AG10803 (cell line): ENCODE data around the gene OVAAL.

Experiments
- DNase-seq: peaks from one replicate; pipeline ENCODE4 v3.0.0; 2010; ENCODE audit warnings: low read depth
- H3K4me3 ChIP-seq: 2 replicates; pipeline ENCODE4 v1.5.1; 2011; ENCODE audit warnings: mild to moderate bottlenecking, low read length, control low read depth
- CTCF ChIP-seq: conservative IDR thresholded peaks from 2 replicates; pipeline ENCODE4 v1.5.1; 2011; ENCODE audit warnings: mild to moderate bottlenecking, low read length, control low read depth, inconsistent platforms

OVAAL gene

GRCh38 chr1:180594723-180595122 is 36.0 kb downstream of the OVAAL start:
- no peak overlapping the region for H3K4me3 ChIP-seq
- DNase-seq = no peak
- no peak for TF ChIP-seq CTCF

GRCh38 chr1:180595966-180596365 is 37.2 kb downstream of the OVAAL start:
- no peak for TF ChIP-seq CTCF
- DNase-seq = no peak
- H3K4me3 ChIP-seq = no peak overlapping the region

- no peak for DNase-seq
- TF ChIP-seq CTCF = no peak
- H3K4me3 ChIP-seq = no peak overlapping the region
Measured at GRCh38 chr1:180597520-180597919, 38.8 kb downstream of the OVAAL start.

GRCh38 chr1:180598333-180598974 is 39.7 kb downstream of the OVAAL start:
- TF ChIP-seq CTCF = no peak
- H3K4me3 ChIP-seq = no peak overlapping the region
- no peak for DNase-seq

- DNase-seq = no peak
- no peak for TF ChIP-seq CTCF
Measured at GRCh38 chr1:180600343-180600742, 41.6 kb downstream of the OVAAL start.

GRCh38 chr1:180601512-180601911 is 42.7 kb downstream of the OVAAL start:
- H3K4me3 ChIP-seq = no peak overlapping the region
- DNase-seq = no peak
- TF ChIP-seq CTCF = no peak

More at GRCh38 chr1:180600343-180600742, 41.6 kb downstream of the OVAAL start:
- no peak overlapping the region for H3K4me3 ChIP-seq

- TF ChIP-seq CTCF = no peak
- no peak for DNase-seq
- H3K4me3 ChIP-seq = no peak overlapping the region
Measured at GRCh38 chr1:180603223-180603849, 44.6 kb downstream of the OVAAL start.
